Stimulated activated CD8-positive, alpha-beta memory T cell treated with anti-CD3 and anti-CD28 coated beads, Interleukin-4, amount 100 ng/mL, for 24 hours (primary cell): ENCODE data around the gene MTHFSD.
"Not testable (repeated sequence)": the region's sequence is repeated elsewhere in the genome, so short reads cannot be mapped to it uniquely, and the experiment has no call there.

Source experiments
- DNase-seq: peaks from one replicate; pipeline ENCODE4 v3.0.0-alpha.2; 2020; ENCODE audit warnings: low read depth

The MTHFSD gene

DNA sequence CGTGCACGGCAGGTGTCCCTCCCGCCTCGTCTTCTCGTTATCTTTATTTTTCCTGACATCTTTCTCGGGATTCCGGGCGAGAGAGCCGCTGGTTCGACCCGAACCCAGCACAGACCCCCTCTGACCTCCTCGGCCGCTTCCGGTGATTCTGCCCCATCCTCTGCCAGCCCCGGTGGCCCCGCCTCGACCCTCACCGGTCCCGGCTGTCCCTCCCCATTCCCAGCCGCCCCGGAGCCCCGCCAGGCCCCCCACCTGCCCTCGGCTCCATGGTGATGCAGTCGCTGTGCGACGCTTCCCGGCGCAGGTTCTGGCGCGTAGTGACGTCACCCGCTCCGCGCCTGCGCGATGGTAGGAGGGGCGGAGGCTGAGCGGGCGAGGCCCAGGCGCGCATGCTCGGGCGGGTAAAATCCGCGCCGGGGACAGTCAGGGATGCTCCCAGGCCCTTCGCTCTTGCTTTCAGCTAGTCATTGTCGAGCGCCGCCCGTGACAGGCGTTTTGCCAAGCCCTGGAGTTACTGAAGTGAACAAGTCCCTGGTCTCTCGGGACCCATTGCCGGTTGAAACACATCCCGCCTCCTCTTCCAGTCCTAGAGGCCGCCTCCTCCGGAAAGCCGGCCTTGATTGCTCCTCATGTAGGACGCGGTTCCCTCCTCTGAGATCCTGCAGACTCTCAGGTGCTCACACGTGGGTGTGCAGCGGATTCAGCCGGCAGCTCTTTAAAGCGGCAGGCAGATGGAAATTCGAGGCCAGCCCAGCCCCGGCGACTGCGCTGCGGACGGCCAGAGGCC is at the start of gene MTHFSD:
Gene MTHFSD (minus strand): TSS at position 319 of the 787 bp plus-strand sequence. CDS start 51 bp downstream, at position 268.
- DNase-seq: peak; percentile 94

GRCh38 chr16:86604436-86605193 is 49.6 kb upstream of the MTHFSD start:
- peak; percentile 7 for DNase-seq

DNA sequence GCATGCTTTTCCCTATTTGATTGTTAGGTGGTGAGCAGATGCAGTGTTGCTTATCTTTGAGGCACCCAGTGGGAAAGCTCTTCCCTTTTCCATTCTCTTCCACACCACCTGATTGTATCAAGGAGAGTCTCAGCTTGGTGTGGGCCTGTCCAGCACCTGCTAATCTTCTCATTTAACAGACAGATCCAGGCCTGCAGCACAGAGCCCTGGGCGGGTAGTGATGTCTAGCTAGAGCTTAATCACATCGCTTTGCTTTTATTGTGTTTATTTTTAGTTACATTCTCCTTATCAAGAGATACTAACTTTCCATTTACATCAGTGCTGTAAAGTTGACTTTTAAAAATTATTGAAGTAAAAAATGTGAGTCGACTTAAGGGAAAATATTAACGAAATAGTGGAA is 47.5 kb upstream of the MTHFSD start:
- DNase-seq: no peak

GRCh38 chr16:86601356-86601755 is 46.3 kb upstream of the MTHFSD start:
- no peak for DNase-seq

DNA sequence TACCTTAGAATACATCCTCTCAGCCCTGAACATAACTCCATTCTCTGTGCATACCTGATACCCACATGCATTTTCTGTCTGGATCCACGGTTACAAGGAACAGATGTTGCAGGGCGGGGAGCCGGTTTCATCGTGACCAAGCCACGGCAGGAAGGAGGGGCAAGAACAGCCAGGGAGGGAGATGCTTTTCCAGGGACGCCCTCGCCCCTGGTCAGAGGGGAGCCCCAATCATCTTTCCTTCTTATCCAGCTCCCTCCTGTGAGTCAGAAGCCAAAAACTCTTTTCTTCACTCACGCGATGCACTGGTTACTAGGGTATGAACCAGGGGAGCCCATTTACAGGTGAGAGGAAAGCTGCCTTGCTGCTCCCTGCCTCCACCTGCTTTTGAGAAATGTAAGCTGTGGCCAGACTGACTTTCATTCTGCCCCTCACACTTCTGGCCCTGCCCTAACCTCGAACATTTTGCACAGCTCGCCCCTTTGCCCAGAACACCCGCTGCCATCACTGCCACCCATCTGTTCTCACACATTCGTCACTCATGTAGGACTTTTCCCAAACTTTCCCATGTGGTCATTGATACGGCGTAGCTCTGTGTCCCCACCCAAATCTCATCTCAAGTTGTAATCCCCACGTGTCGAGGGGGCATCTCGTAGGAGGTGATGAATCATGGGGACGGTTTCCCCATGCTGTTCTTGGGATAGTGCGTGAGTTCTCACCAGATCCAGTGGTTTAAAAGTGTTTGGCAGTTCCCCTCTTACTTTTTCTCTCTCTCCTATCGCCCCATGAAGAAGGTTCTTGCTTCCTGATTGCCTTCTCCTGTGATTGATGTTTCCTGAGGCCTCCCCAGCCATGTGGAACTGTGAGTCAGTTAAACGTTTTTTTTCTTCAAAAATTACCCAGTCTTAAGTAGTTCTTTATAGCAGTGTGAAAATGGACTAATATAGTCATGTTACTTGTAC is 43.9 kb upstream of the MTHFSD start:
- DNase-seq: no peak

GRCh38 chr16:86597880-86598606 is 43.0 kb upstream of the MTHFSD start:
- no peak for DNase-seq

- DNase-seq: no peak
These were observed 42.3 kb upstream of the MTHFSD start for GRCh38 chr16:86597126-86597879.

DNA sequence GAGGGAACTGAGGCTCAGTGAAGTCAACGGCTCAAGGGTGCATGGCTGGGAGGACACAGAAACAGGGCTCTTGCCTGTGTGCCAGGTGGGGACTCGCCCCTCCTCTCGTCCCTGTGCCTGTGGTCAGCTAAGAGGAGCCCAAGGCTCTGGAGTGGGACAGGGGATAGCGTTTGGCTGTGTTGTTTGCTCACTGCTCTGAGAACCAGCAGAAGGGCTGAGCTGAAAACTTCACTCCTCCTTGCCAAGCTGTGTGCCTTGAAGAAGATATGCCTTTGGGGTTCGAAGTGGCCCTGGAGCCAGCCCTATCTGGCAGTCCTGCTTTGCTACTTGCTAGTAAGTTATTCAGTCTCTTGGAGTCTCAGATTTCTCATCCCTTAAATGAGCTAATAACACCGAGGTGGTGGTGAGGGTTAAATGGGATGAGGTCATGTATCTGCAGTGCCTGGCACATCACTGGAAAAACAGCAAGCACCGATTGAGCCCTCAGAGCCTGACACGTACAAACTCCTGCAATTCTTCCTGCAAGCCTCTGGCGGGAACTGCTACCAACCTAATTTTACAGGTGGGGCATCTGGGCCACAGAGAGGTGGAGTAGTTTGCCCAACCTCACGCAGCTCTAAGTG is 41.1 kb upstream of the MTHFSD start:
- DNase-seq: no peak

GRCh38 chr16:86594721-86595120 is 39.7 kb upstream of the MTHFSD start:
- no peak for DNase-seq

- DNase-seq: no peak
These were observed 39.0 kb upstream of the MTHFSD start for GRCh38 chr16:86593913-86594620.

DNA sequence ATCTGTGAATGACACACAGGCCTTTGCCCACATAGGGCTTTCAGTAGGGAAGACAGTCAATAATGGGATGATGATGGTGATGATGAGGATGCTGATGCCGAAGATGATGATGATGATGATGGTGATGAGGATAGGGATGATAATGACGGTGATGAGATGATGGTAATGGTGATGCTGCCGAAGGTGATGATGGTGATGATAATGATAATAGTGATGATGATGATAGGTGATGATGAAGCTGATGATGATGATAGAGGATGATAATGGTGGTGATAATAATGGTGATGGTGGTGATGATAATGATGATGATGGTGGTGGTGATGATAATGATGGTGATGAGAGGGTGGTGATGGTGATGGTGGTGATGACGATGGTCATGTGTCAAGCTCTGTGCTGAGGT is 36.2 kb upstream of the MTHFSD start:
- DNase-seq: no peak

DNA sequence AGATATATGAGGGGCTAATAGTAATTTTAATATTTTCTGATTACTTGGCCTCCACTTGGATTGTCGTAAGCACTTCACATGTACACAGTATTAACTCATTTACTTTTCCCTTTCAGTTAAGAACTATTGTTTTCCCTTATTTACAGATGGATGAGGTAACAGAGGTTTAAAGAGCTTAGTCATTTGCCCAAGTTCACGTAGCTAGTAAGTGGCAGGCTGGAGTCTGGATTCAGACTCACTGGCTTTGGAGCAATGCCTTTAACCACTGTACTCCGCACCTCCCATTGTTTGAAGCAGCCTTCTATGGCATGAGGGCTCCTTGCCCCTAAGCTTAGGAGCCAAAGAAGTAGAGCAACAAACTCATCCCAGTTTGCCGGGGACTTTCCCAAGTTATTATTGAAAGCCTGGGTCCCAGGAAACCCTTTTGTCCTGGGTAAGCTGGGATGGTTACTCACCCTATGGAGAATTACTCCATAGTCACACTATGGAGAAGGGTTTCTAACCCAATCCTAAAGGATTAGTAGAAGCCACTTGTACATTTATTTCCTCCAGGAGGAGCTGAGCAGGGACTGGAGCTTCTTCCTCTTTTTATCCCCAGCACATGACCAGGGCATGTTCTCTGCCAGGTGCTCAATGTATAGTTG is 35.6 kb upstream of the MTHFSD start:
- no peak for DNase-seq

GRCh38 chr16:86587955-86588354 is 32.9 kb upstream of the MTHFSD start:
- DNase-seq: not testable (repeated sequence)

DNA sequence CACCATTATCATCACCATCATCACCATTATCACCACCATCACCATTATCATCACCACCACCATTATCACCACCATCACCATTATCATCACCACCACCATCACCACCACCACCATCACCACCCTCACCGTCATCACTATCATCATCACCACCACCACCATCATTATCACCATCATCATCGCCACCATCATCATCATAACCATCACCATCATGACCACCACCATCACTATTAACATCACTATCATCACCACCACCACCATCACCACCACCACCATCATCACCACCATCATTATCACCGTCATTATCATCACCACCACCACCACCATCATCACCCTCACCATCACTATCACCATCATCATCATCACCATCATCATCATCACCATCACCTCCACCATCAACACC is 32.5 kb upstream of the MTHFSD start:
- no peak for DNase-seq

DNA sequence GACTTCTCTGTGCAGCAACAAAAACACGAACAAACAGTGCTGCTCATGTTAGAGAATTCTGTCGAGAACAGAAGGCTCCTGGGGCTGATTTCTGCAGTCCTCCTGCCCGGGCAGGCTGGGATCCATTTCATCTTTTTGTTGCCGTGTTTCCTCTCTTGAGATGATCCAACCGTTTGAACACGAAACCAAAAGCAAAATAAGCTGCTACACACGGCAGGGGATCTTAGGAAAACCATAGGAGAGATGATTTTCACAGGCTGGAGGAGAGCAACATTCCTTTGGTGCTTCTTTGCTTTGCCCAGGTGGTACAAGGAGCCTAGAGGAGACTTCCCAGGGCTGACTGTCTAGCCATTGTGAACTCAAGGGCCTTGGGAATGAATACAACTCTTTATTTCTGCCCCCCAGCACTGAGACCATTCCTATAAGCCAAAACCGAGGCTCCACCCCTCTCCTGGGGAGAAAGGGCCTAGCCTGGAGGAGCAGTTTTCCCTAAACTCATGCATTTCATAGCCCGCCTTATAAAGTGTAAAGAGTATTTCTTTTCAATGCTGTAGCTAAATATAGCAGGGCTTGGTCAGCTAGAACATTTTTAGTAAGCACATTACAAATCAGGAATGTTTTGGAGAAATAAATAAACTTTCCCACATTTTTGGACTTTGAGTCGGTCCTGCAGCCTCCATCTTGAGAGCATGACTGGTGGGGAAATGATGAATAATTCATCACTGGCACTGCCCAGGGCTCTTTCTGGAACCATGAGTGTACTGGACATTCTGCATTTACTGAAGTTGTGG is 31.0 kb upstream of the MTHFSD start:
- no peak for DNase-seq

DNA sequence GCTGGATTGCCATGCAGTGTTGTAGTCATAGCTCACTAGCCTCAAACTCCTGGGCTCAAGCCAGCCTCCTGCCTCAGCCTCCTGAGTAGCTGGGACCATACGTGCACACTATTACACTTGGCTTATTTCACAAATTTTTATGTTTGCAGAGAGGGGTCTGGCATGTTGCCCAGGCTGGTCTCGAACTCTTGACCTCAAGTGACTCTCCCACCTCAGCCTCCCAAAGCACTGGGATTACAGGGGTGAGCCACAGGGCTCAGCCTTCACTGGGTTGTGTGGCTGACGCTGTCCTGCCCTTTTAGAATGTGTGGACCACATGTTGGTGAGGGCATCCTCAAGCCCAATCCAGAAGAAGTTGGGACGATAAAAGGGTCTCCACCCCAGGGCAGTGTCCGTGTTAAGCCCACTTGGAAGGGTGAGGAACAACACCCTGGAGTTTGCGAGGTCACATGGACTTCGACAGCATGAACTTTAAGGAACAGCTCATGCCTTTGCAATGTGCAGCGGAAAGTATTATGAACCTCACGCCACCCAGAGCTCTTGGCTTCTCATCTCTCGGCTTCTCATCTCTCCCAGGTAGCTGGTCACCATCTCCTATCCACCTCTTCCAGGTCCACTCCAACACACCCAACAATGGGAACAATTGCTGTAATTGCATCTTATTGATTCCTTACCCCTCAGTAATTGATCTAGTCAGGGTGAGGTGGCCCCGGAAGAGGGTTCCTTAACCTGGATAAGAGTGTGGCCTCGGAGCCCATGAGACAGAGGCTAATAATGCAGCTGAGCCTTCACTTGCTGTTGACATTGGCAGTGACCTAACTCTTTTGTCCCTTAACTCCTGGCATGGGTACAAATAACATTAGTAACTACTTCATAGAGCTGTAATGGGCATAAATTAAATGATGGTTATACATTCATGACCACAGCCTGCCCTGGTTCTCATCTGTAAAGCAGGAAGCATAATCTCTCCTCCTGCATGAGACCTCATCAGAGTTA is 30.0 kb upstream of the MTHFSD start:
- DNase-seq: no peak

GRCh38 chr16:86584071-86584685 is 29.1 kb upstream of the MTHFSD start:
- DNase-seq: no peak
